GM18508 (cell line): Measurements from ENCODE around the gene CSK.

Source experiments
- ATAC-seq: cut with Tn5 transposase; IDR thresholded peaks from one replicate; pipeline ENCODE4 v1.9.1; 2021; ENCODE audit warnings: moderate number of reproducible peaks; ENCODE audit not compliant: insufficient read depth, unreplicated experiment

The CSK gene

GRCh38 chr15:74799255-74799855, 17.5 kb downstream of the CSK start:
- no peak for ATAC-seq

- no peak for ATAC-seq
Measured at GRCh38 chr15:74799856-74800558, 18.1 kb downstream of the CSK start.

- ATAC-seq, result no peak
Measured at GRCh38 chr15:74800559-74801094, 18.7 kb downstream of the CSK start.

- no peak for ATAC-seq
Measured at GRCh38 chr15:74801311-74801997, 19.6 kb downstream of the CSK start.

- no peak for ATAC-seq
Measured at GRCh38 chr15:74802290-74802689, 20.4 kb downstream of the CSK start.

GRCh38 chr15:74802862-74803447, 21.1 kb downstream of the CSK start:
- no peak for ATAC-seq

- ATAC-seq, result no peak
Measured at GRCh38 chr15:74804935-74805334, 23.1 kb downstream of the CSK start.

- ATAC-seq, result no peak
Measured at GRCh38 chr15:74807282-74807681, 25.4 kb downstream of the CSK start.

- no peak for ATAC-seq
Measured at GRCh38 chr15:74808078-74808839, 26.4 kb downstream of the CSK start.

GRCh38 chr15:74808840-74809229, 27.0 kb downstream of the CSK start:
- no peak for ATAC-seq

GRCh38 chr15:74809242-74809641, 27.4 kb downstream of the CSK start:
- ATAC-seq, result no peak

- ATAC-seq, result no peak
Measured at GRCh38 chr15:74809956-74810355, 28.1 kb downstream of the CSK start.

GRCh38 chr15:74812533-74812932, 30.7 kb downstream of the CSK start, which contains the start of gene LMAN1L:
Gene LMAN1L (plus strand): TSS chr15:74812835. CDS start chr15:74812855, 20 bp downstream.
- ATAC-seq, result no peak

GRCh38 chr15:74815121-74815934, 33.4 kb downstream of the CSK start:
- no peak for ATAC-seq

GRCh38 chr15:74815961-74816360, 34.1 kb downstream of the CSK start:
- no peak for ATAC-seq

- ATAC-seq, result no peak
Measured at GRCh38 chr15:74816624-74817369, 34.9 kb downstream of the CSK start.

GRCh38 chr15:74817370-74817737, 35.5 kb downstream of the CSK start:
- ATAC-seq, result no peak

GRCh38 chr15:74820056-74820455, 38.2 kb downstream of the CSK start:
- no peak for ATAC-seq
